Measurements from ENCODE around the gene PPP1R1B.
A peak's percentile ranks its signal among the peaks of the same experiment; 100 is the strongest.

The PPP1R1B gene

GRCh38 chr17:39635614-39636176 lies 8.9 kb downstream of the PPP1R1B start:
- no peak for DNase-seq

- no peak for DNase-seq
Measured at GRCh38 chr17:39636587-39636926, 9.8 kb downstream of the PPP1R1B start.

GRCh38 chr17:39636927-39637736 lies 10.4 kb downstream of the PPP1R1B start, which contains the start of gene STARD3:
Gene STARD3, plus strand, starts transcription at chr17:39637144. Its CDS starts 16,388 bp downstream, at chr17:39653532.
- peak; percentile 77 to 90 for DNase-seq

- no peak for DNase-seq
Measured at GRCh38 chr17:39638317-39638716, 11.6 kb downstream of the PPP1R1B start.

GRCh38 chr17:39639043-39639442 lies 12.3 kb downstream of the PPP1R1B start:
- no peak for DNase-seq

- no peak for DNase-seq
Measured at GRCh38 chr17:39639566-39640458, 13.1 kb downstream of the PPP1R1B start.

- no peak for DNase-seq
Measured at GRCh38 chr17:39640591-39641031, 13.9 kb downstream of the PPP1R1B start.

GRCh38 chr17:39641097-39641496 lies 14.3 kb downstream of the PPP1R1B start:
- DNase-seq, result no peak

- DNase-seq, result no peak
Measured at GRCh38 chr17:39641883-39642282, 15.1 kb downstream of the PPP1R1B start.

- DNase-seq, result no peak
Measured at GRCh38 chr17:39642291-39643074, 15.7 kb downstream of the PPP1R1B start.

GRCh38 chr17:39643271-39643670 lies 16.5 kb downstream of the PPP1R1B start:
- no peak for DNase-seq

- DNase-seq, result no peak
Measured at GRCh38 chr17:39647256-39647655, 20.5 kb downstream of the PPP1R1B start.

- no peak for DNase-seq
Measured at GRCh38 chr17:39648616-39649366, 22.0 kb downstream of the PPP1R1B start.

- peak in 1 of 2 experiments; percentile 36 for DNase-seq
Measured at GRCh38 chr17:39650121-39650579, 23.4 kb downstream of the PPP1R1B start.

GRCh38 chr17:39651923-39652586 lies 25.3 kb downstream of the PPP1R1B start:
- DNase-seq, result no peak

GRCh38 chr17:39652587-39653315 lies 26.0 kb downstream of the PPP1R1B start:
- DNase-seq, result no peak

GRCh38 chr17:39653316-39653661 lies 26.5 kb downstream of the PPP1R1B start:
- no peak for DNase-seq

- DNase-seq, result peak in 1 of 2 experiments; percentile 30
Measured at GRCh38 chr17:39653662-39654331, 27.0 kb downstream of the PPP1R1B start.

GRCh38 chr17:39655105-39655504 lies 28.4 kb downstream of the PPP1R1B start:
- DNase-seq, result no peak

GRCh38 chr17:39658346-39658745 lies 31.6 kb downstream of the PPP1R1B start:
- no peak for DNase-seq
